Heart left ventricle (tissue), 13 donors: ENCODE results near the gene NUMA1.

Experiments used
- CTCF ChIP-seq, 12 donors: fragments of 200-600 bp; sonication (generic) in 4 of 12; IDR thresholded peaks; one replicate each; pipeline versions ENCODE4 v1.5.0 to v1.8.0; 2018 to 2022; ENCODE audit warnings: antibody characterized with exemption in 12 of 12, mild to moderate bottlenecking in 5 of 12
- POLR2A ChIP-seq, 2 donors: fragments of 450-650 bp; IDR thresholded peaks; one replicate each; pipeline ENCODE4 v1.6.1; 2017; ENCODE audit warnings: antibody characterized with exemption in 2 of 2, mild to moderate bottlenecking in 2 of 2, moderate library complexity in 2 of 2
- donor health status: ischemic (EF 13 %, LVEDD 7.1; RV severe dilation, severe dysfunction).
- donor health status: DM: no; HTN: yes; CAD: no.
- donor health status: DM: no; HTN: no; CAD: no.
- donor health status: ischemic (EF 25% LVEDD 6.9; RV normal size, moderate dysfunction).
- donor health status: ischemic (EF 25% LVEDD 5.7; RV mildly dilated, moderate dysfunction).
- donor health status: ischemic (EF 35%, LVEDD 5.7; RV mildly dilated, moderate dysfunction).
- donor health status: nonischemic (EF 11% LVEDD 7.7; RV severe dilation, severe dysfunction).
- donor health status: DM: yes; HTN: yes; CAD: no.
- donor health status: PGD.
- donor health status: ischemic (EF 29% LVEDD 5.4; RV normal size, mild dysfunction).
- donor health status: nonischemic (EF 23%, LVEDD 6.1; RV moderate dilation, normal function).

DNA sequence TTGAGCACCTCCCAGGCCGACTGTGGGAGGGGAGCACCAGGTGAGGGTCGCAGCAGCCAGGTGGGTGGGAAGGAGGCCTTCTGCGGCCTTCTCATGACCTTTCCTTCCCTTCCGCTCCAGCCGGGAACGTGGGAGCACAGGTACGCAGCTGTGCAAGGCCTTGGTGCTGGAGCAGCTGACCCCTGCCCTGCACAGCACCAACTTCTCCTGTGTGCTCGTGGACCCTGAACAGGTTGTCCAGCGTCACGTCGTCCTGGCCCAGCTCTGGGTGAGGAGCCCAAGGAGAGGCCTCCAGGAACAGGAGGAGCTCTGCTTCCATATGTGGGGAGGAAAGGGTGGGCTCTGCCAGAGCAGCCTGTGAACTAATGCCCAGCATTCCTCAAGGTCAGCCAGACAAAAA lies 79.1 kb downstream of the NUMA1 start:
- TF ChIP-seq CTCF (IDR thresholded peaks at IDR 0.05) (no peak), POLR2A (IDR thresholded peaks at IDR 0.05) (no peak)
